NT2/D1 (cell line): ENCODE measurements around the gene PURB.
"Not testable (repeated sequence)": the region's sequence is repeated elsewhere in the genome, so short reads cannot be mapped to it uniquely, and the experiment has no call there.

Experiments
- DNase-seq: peaks from one replicate; pipeline ENCODE4 v3.0.0-alpha.2; 2011; ENCODE audit warnings: low read depth, low spot score
- H3K27me3 ChIP-seq: 2 replicates; pipeline ENCODE4 v1.6.0; 2011; ENCODE audit warnings: mild to moderate bottlenecking; ENCODE audit not compliant: insufficient read length, insufficient read depth
- H3K36me3 ChIP-seq: 2 replicates; pipeline ENCODE4 v1.6.1; 2011; ENCODE audit warnings: mild to moderate bottlenecking, low read length, mixed read lengths; ENCODE audit not compliant: insufficient read depth, insufficient read length
- H3K4me1 ChIP-seq: 2 replicates; pipeline ENCODE4 v1.5.1; 2011; ENCODE audit not compliant: insufficient read depth, insufficient read length
- H3K4me3 ChIP-seq: 2 replicates; pipeline ENCODE4 v1.5.1; 2011; ENCODE audit warnings: low read depth; ENCODE audit not compliant: insufficient read length
- H3K9ac ChIP-seq: 2 replicates; pipeline ENCODE4 v1.6.0; 2011; ENCODE audit warnings: low read depth; ENCODE audit not compliant: insufficient read length
- H3K9me3 ChIP-seq: 2 replicates; pipeline ENCODE4 v1.5.1; 2011; ENCODE audit warnings: mild to moderate bottlenecking, low read length; ENCODE audit not compliant: insufficient read depth
- SUZ12 ChIP-seq: IDR thresholded peaks from 2 replicates; pipeline ENCODE4 v1.6.1; 2011; ENCODE audit not compliant: insufficient read length, insufficient read depth; ENCODE audit errors: extremely low read depth
- YY1 ChIP-seq: IDR thresholded peaks from 2 replicates; pipeline ENCODE4 v1.6.1; 2011; ENCODE audit not compliant: insufficient read length, insufficient read depth
- ZNF274 ChIP-seq: IDR thresholded peaks from 2 replicates; pipeline ENCODE4 v1.6.1; 2011; ENCODE audit warnings: mild to moderate bottlenecking, low read depth, low read length

The PURB gene

DNA sequence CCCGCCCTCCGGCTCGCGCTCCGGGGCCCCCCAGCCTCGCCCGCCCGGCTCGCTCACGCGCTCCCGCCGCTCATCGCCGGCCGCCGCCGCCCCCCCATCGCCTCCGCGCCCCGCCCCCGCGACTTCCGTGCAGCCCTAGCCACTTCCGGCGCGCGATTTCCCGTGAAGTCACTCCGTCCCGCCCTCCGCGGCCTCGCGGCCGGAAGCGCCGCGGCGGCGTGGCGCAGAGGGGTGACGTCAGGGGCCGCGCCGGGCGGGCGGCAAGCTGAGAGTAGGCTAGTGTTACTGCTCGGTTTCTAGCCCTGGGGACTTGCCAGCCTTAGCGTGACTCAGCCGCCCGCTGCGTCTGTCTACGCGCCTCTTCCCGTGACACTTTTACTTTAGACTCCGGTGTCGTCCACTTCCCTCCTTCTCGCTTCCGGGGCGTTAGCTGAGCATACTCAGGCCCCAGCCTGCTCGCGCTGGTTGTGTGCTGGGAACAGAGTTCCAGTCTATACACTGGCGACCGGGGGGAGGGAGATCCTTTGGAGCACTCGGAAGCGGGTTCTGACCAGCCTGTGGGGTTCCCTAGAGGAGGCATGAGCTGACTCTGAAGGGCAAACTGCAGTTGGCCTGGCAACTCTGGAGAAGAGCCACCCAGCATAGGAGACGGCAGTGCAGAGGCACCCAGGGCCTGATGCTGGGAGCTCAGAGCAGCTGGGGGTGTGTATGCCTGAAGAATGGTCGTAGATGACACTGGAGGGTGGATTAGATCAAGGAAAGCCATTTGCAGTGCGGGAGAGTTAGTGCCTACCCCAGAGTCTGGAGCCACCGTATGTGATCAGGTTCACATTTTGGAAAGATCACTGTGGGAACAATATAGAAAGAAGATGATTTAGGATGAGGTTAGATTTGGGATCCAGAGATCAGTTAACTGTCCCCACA lies at the start of gene PURB:
Gene PURB, minus strand, starts transcription at position 137 of the 924 bp plus-strand sequence. CDS start 182 bp downstream, outside the sequence.
- Histone ChIP-seq H3K4me1 (peaks cover 2% of the 10 kb centered on the region), H3K27me3 (no peaks in the 10 kb centered on the region), H3K9ac (peak within 1 kb of the TSS; percentile 97), H3K4me3 (peak within 1 kb of the TSS; percentile 87), H3K36me3 (peaks cover 38% of the 10 kb centered on the region), H3K9me3 (no peaks in the 10 kb centered on the region)
- TF ChIP-seq ZNF274 (no peak), YY1 (no peak), SUZ12 (no peak)
- DNase-seq: peak; percentile 93

DNA sequence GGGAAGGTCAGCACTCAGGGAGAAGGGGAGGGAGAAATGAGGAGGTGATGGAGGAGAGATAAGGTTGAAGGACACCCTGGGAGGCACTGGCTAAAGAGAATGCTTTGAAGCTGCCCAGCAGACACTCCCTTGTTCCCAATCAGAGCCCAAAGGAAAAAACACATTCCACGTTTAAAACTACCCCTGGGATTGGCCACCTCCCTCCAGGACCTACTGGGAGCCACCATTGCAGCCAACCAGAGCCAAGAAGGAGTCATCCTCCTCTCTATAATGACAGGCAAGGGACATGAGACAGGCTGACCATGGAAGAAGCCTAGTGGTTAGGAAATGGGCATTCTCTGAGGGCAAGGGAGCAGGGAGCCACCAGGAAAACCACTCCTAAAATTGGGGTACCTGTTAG lies 49.7 kb upstream of the PURB start:
- no peaks in the 10 kb centered on the region for H3K36me3 ChIP-seq
- no peaks in the 10 kb centered on the region for H3K27me3 ChIP-seq
- no peaks in the 10 kb centered on the region for H3K4me1 ChIP-seq
- H3K9me3 ChIP-seq: no peaks in the 10 kb centered on the region
- DNase-seq: no peak
- H3K4me3 ChIP-seq: no peak overlapping the region
- no peak for TF ChIP-seq ZNF274
- TF ChIP-seq SUZ12: no peak
- TF ChIP-seq YY1: no peak
- H3K9ac ChIP-seq: no peak overlapping the region

DNA sequence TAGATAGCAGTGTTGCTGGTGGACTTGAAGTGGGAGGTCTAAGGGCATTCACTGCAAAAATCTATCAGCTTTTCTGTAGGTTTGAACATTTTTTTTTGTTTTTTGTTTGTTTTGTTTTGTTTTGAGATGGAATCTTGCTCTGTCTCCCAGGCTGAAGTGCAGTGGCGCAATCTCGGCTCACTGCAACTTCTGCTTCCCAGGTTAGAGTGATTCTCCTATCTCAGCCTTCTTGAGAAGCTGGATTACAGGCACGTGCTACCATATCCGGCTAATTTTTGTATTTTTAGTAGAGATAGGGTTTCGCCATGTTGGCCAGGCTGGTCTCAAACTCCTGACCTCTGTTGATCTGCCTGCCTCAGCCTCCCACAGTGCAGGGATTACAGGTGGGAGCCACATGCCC lies 49.2 kb upstream of the PURB start:
- DNase-seq, H3K36me3 ChIP-seq, H3K9ac ChIP-seq: not testable (repeated sequence)

DNA sequence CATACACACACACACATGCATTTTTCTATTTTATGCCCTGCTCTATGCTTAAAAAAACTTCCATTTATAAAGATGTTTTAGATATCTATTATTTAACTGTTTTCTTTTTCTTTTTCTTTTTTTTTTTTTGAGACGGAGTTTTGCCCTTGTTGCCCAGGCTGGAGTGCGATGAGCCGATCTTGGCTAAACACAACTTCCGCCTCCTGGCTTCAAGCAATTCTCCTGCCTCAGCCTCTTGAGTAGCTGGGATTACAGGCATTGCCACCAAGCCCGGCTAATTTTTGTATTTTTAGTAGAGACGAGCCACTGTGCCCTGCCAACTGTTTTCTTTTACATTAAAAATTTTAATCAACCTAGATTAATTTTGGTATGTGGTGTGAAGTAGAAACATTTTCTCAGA lies 45.6 kb upstream of the PURB start:
- H3K9ac ChIP-seq: no peak overlapping the region
- no peaks in the 10 kb centered on the region for H3K9me3 ChIP-seq
- H3K4me1 ChIP-seq: no peaks in the 10 kb centered on the region
- no peak for DNase-seq
- no peaks in the 10 kb centered on the region for H3K27me3 ChIP-seq
- no peak for TF ChIP-seq ZNF274
- no peak for TF ChIP-seq SUZ12
- TF ChIP-seq YY1: no peak
- no peaks in the 10 kb centered on the region for H3K36me3 ChIP-seq
- no peak overlapping the region for H3K4me3 ChIP-seq

More for the DNA sequence above, 49.2 kb upstream of the PURB start:
- H3K27me3 ChIP-seq, H3K4me1 ChIP-seq, H3K4me3 ChIP-seq, H3K9me3 ChIP-seq: not testable (repeated sequence)

DNA sequence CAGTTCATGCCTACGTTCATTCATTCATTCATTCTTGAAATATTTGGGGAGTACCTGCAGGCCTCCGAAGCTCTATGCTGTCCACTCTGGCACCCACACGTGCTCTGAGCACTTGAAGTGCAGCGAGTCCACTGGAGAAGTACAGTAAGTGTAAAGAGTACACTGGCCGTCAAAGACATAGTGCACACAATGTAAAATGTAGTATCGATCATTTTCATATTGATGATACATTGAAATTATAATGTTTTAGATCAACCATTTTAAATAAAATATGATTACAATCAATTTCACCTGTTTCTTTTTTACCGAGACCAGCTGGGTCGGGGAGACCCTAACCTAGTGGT lies 37.0 kb upstream of the PURB start:
- H3K9ac ChIP-seq: no peak overlapping the region
- H3K4me3 ChIP-seq: no peak overlapping the region
- peaks cover 11% of the 10 kb centered on the region; the same call in 1 of the 2 replicates for H3K9me3 ChIP-seq
- no peak for DNase-seq
- TF ChIP-seq SUZ12 (no peak), YY1 (no peak), ZNF274 (no peak)
- no peaks in the 10 kb centered on the region for H3K36me3 ChIP-seq
- no peaks in the 10 kb centered on the region for H3K27me3 ChIP-seq
- peaks cover 2% of the 10 kb centered on the region for H3K4me1 ChIP-seq

DNA sequence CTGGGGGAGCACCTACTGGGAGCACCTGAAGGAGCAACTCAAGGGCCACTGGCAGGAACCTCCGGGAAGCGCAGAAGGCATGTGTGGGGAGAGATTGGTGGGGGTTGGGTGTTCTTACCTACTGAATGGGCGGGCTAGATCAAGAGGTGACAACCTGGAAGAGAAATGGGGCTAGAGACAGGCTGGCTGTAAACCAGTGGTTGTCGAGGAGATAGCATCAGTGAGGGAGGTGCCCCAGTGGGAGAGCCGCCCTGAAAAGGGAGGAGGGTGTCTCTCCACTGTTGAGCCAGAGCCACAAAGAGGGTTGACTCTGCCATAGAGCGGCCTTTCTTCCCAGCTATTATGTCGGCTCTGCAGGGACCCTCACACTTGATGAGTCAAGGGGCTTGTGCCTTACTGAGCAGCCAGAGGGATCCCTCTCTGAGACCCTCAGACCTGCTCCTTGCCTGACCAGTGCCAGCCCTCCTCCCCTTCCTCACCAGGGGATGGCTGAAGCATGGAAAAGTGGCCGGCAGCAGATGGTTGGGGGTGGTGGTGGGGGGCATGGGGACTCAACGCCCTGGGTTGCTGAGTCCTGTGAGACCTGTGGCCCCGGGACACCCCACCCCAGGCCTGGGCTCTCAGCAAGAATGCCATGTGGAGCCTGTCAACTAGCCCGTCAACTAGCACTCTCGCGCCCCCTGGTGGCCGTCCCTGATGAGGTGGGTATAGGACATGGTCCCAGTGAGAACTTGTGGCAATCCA lies 36.4 kb upstream of the PURB start:
- H3K27me3 ChIP-seq: no peaks in the 10 kb centered on the region
- peaks cover 2% of the 10 kb centered on the region for H3K4me1 ChIP-seq
- H3K9ac ChIP-seq: no peak overlapping the region
- DNase-seq: peak; percentile 77
- H3K9me3 ChIP-seq: peaks cover 11% of the 10 kb centered on the region; the same call in 1 of the 2 replicates
- H3K4me3 ChIP-seq: no peak overlapping the region
- H3K36me3 ChIP-seq: no peaks in the 10 kb centered on the region
- TF ChIP-seq ZNF274 (no peak), SUZ12 (no peak), YY1 (no peak)

DNA sequence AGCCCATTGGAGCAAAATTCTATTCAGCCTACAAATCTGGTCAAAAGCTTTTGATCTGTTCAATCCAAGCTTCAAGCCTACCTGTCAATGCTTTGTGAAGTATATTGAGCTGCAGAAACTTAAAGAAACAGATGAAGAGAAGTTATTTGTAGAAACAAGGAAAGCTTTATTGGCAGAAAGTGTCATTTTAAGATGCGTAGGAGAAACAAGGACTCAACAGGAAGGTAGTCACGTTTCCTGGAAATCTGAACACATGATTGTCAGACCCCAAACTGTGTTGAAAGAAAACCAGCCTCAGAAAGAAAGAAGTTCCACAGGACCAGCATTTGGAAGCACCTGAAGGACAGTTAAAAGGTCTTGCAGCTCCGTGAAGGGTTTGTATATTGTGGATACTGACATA lies 34.8 kb upstream of the PURB start:
- Histone ChIP-seq H3K4me1 (peaks cover 2% of the 10 kb centered on the region), H3K36me3 (no peaks in the 10 kb centered on the region), H3K9me3 (peaks cover 11% of the 10 kb centered on the region; the same call in 1 of the 2 replicates), H3K9ac (no peak overlapping the region), H3K4me3 (no peak overlapping the region), H3K27me3 (no peaks in the 10 kb centered on the region)
- DNase-seq: no peak
- TF ChIP-seq ZNF274: no peak
- TF ChIP-seq SUZ12: no peak
- no peak for TF ChIP-seq YY1
